ENCODE measurements around the gene LRP5.

GRCh38 chr11:68439355-68440065, 127.1 kb downstream of the LRP5 start:
- TF ChIP-seq CTCF (conservative IDR thresholded peaks at IDR 0.05; ENCODE audit: low read length) (no peak), EZH2phosphoT487 (IDR thresholded peaks at IDR 0.05; ENCODE audit: borderline replicate concordance) (no peak)

All from Loucy (cell line).